H1 (cell line): ENCODE results near the gene CIB2. TPM values are rescaled to one million over a fixed set of nuclear protein-coding genes. Genes with fewer than 3 reads are reported as not detected.

Source experiments
- ASH2L ChIP-seq: fragments of 200-600, 300-600 bp; sonication (generic); IDR thresholded peaks from one replicate; pipeline ENCODE4 v1.7.1; 2017; ENCODE audit warnings: low read length
- CTCF ChIP-seq, 3 experiments: IDR thresholded peaks; 1 replicate in 2 of 3; 2 replicates in 1 of 3; pipeline versions ENCODE4 v1.5.1 to v1.6.1; 2011; ENCODE audit warnings: low read length in 3 of 3, mild to moderate bottlenecking in 3 of 3, inconsistent platforms in 2 of 3, low read depth in 1 of 3, moderate library complexity in 1 of 3; ENCODE audit not compliant: insufficient read depth in 1 of 3; ENCODE audit errors: control extremely low read depth in 1 of 3
- polyA plus RNA-seq, 7 experiments: library from polyadenylated mRNA; depleted of rRNA in 3 of 7; stranded (reverse) in 5 of 7; unstranded in 2 of 7; fragments of >200 nt in 5 of 7; fragments of 200-250 nt in 2 of 7; gene quantifications; 1 replicate in 5 of 7; 2 replicates in 1 of 7; 4 replicates in 1 of 7; pipeline versions ENCODE4 v1.2.1 to v1.2.3, GENCODE V29; 2011 to 2013; ENCODE audit warnings: missing spikeins in 2 of 7, mixed read lengths in 2 of 7
- total RNA-seq: library from RNA; stranded (reverse); fragmentation: NEBNext Ultra II Directional; extraction: Animal tissue kit (Norgen Biotek cat#: 25700); gene quantifications from 2 replicates; pipeline ENCODE4 v1.2.1, GENCODE V29; 2021

CIB2 gene
- total and polyA plus RNA-seq, 2 of the 8 experiments (the other 6 are each of a cell fraction or from before 2014, with no cell fraction given) = 41.5 to 45.8 TPM

- TF ChIP-seq CTCF (IDR thresholded peaks at IDR 0.05; ENCODE audit: control extremely low read depth in 1 of 3, insufficient read depth in 1 of 3, low read depth in 1 of 3, low read length in 3 of 3) (no peak), ASH2L (no peak)
Observed at GRCh38 chr15:78170848-78171773, 39.9 kb upstream of the CIB2 start (continued).
